Karpas-422 (cell line): ENCODE data around the gene DCANP1. TPM values are rescaled to one million over a fixed set of nuclear protein-coding genes. Genes with fewer than 3 reads are reported as not detected.

Experiments
- DNase-seq: peaks from one replicate; pipeline ENCODE4 v3.0.0-alpha.2; 2015
- H2AFZ ChIP-seq: fragments of 200-600 bp; sonication (generic); 2 replicates; pipeline ENCODE4 v1.6.1; 2014; ENCODE audit warnings: antibody characterized with exemption, low read length, mixed read lengths
- H3K27ac ChIP-seq: fragments of 200-600 bp; sonication (generic); 2 replicates; pipeline ENCODE4 v1.5.1; 2014; ENCODE audit warnings: mild to moderate bottlenecking, low read length, moderate library complexity
- H3K27me3 ChIP-seq: fragments of 200-600 bp; sonication (generic); 2 replicates; pipeline ENCODE4 v1.6.1; 2014; ENCODE audit warnings: low read length, mixed read lengths
- H3K36me3 ChIP-seq: fragments of 200-600 bp; sonication (generic); 2 replicates; pipeline ENCODE4 v1.6.1; 2014; ENCODE audit warnings: low read length, mixed read lengths; ENCODE audit not compliant: insufficient read depth
- H3K4me1 ChIP-seq: fragments of 200-600 bp; sonication (generic); 2 replicates; pipeline ENCODE4 v1.6.1; 2014; ENCODE audit warnings: mild to moderate bottlenecking, low read length, mixed read lengths
- H3K4me2 ChIP-seq: fragments of 200-600 bp; sonication (generic); 2 replicates; pipeline ENCODE4 v1.6.1; 2014; ENCODE audit warnings: low read length, low read depth, mild to moderate bottlenecking; ENCODE audit not compliant: poor library complexity, severe bottlenecking
- H3K4me3 ChIP-seq: fragments of 200-600 bp; sonication (generic); 2 replicates; pipeline ENCODE4 v1.5.1; 2014; ENCODE audit warnings: mild to moderate bottlenecking, antibody characterized with exemption, low read length, mixed read lengths
- H3K79me2 ChIP-seq: fragments of 200-600 bp; sonication (generic); 2 replicates; pipeline ENCODE4 v1.6.1; 2014; ENCODE audit warnings: mild to moderate bottlenecking, low read length, mixed read lengths
- H3K9ac ChIP-seq: fragments of 200-600 bp; sonication (generic); 2 replicates; pipeline ENCODE4 v1.6.0; 2014; ENCODE audit warnings: low read length
- H3K9me2 ChIP-seq: fragments of 200-600 bp; sonication (generic), shearing (Covaris generic); replicated peaks from 2 replicates; pipeline ENCODE4 v1.6.0; 2014; ENCODE audit warnings: mild to moderate bottlenecking, low read length, moderate library complexity; ENCODE audit not compliant: insufficient read depth
- H3K9me3 ChIP-seq: fragments of 300-700, 200-600 bp; sonication (generic); 2 replicates; pipeline ENCODE4 v1.6.1; 2014; ENCODE audit warnings: low read length, mixed read lengths
- H4K20me1 ChIP-seq: fragments of 200-600 bp; sonication (generic); 2 replicates; pipeline ENCODE4 v1.6.1; 2014; ENCODE audit warnings: mild to moderate bottlenecking, antibody characterized with exemption, low read length, low read depth; ENCODE audit not compliant: insufficient read depth
- total RNA-seq: library from RNA; depleted of rRNA; stranded (reverse); fragments of >200 nt; shearing (Covaris generic); gene quantifications from 2 replicates; pipeline ENCODE4 v1.2.3, GENCODE V29; 2014; ENCODE audit warnings: low replicate concordance

The DCANP1 gene
- total RNA-seq, 1 experiment from 2014 or later = not detected

GRCh38 chr5:135490245-135491037 lies 43.3 kb upstream of the DCANP1 start:
- Histone ChIP-seq H3K4me2 (no peak overlapping the region), H4K20me1 (no peaks in the 10 kb centered on the region), H3K27me3 (no peaks in the 10 kb centered on the region)

GRCh38 chr5:135489466-135490244 lies 42.5 kb upstream of the DCANP1 start:
- H3K27ac ChIP-seq = no peak overlapping the region
- no peaks in the 10 kb centered on the region for H3K36me3 ChIP-seq
- DNase-seq = no peak
- no peak overlapping the region for H3K4me3 ChIP-seq
- no peaks in the 10 kb centered on the region for H3K9me2 ChIP-seq
- H3K9ac ChIP-seq = no peak overlapping the region
- H3K4me1 ChIP-seq = no peaks in the 10 kb centered on the region
- H3K27me3 ChIP-seq = no peaks in the 10 kb centered on the region
- H4K20me1 ChIP-seq = no peaks in the 10 kb centered on the region
- H3K79me2 ChIP-seq = no peaks in the 10 kb centered on the region
- no peak overlapping the region for H3K4me2 ChIP-seq
- H2AFZ ChIP-seq = no peak overlapping the region
- H3K9me3 ChIP-seq = no peaks in the 10 kb centered on the region

More at GRCh38 chr5:135490245-135491037, 43.3 kb upstream of the DCANP1 start:
- H3K9me3 ChIP-seq = no peaks in the 10 kb centered on the region
- H3K9me2 ChIP-seq = no peaks in the 10 kb centered on the region
- no peak overlapping the region for H3K9ac ChIP-seq
- H3K4me1 ChIP-seq = no peaks in the 10 kb centered on the region
- DNase-seq = no peak
- H3K27ac ChIP-seq = no peak overlapping the region
- H2AFZ ChIP-seq = no peak overlapping the region
- no peaks in the 10 kb centered on the region for H3K36me3 ChIP-seq
- H3K79me2 ChIP-seq = no peaks in the 10 kb centered on the region
- H3K4me3 ChIP-seq = no peak overlapping the region

DNA sequence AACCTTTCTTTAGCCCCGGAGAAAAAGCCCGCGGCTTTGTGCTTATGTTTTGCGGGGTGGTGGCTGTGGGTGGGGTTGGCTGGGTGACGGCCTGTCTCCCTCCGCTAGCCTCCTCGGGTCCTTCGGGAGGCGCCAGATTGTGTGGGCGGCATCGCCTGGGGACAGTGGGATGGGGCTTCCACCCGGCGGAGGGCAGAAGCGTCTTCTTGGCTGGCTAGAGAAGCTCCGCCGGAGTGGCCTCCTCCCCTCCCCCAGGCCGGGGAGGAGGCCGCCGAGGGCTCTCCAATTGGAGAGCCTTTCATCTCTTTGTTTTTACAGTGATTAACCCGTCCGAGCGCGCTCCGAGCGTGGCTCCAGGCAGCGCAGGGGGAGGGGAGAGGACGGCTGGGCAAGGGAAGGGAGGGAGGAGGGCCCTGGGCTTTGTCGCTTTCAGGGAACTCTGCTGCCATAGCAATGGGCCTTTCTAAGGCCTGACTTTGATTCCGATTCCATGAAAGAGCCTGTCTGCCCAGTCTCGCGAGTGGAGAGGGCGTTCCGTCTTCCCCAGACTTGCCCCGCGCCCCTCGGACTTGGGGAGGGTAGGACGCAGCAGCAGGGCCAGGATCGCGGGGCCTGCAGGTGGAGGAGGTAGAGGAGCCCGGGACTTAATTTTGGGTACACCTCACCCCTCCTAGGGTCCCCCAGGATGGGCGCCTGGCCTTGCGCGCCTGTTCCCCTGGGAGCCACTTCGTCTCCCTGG lies 41.7 kb upstream of the DCANP1 start:
- no peak overlapping the region for H3K4me2 ChIP-seq
- H2AFZ ChIP-seq = no peak overlapping the region
- no peaks in the 10 kb centered on the region for H3K9me2 ChIP-seq
- H3K27me3 ChIP-seq = no peaks in the 10 kb centered on the region
- H4K20me1 ChIP-seq = no peaks in the 10 kb centered on the region
- H3K27ac ChIP-seq = no peak overlapping the region
- no peak overlapping the region for H3K9ac ChIP-seq
- no peak overlapping the region for H3K4me3 ChIP-seq
- no peaks in the 10 kb centered on the region for H3K9me3 ChIP-seq
- H3K79me2 ChIP-seq = no peaks in the 10 kb centered on the region
- H3K36me3 ChIP-seq = no peaks in the 10 kb centered on the region
- no peak for DNase-seq
- H3K4me1 ChIP-seq = no peaks in the 10 kb centered on the region

- H4K20me1 ChIP-seq = no peaks in the 10 kb centered on the region
- no peak overlapping the region for H3K4me3 ChIP-seq
- no peak for DNase-seq
- H3K9me3 ChIP-seq = no peaks in the 10 kb centered on the region
- H3K4me1 ChIP-seq = no peaks in the 10 kb centered on the region
- no peak overlapping the region for H3K4me2 ChIP-seq
- no peak overlapping the region for H3K27ac ChIP-seq
- H3K36me3 ChIP-seq = no peaks in the 10 kb centered on the region
- H3K9me2 ChIP-seq = no peaks in the 10 kb centered on the region
- no peak overlapping the region for H2AFZ ChIP-seq
- H3K27me3 ChIP-seq = no peaks in the 10 kb centered on the region
- no peak overlapping the region for H3K9ac ChIP-seq
- H3K79me2 ChIP-seq = no peaks in the 10 kb centered on the region
Observed at GRCh38 chr5:135487839-135488514, 40.8 kb upstream of the DCANP1 start.

DNA sequence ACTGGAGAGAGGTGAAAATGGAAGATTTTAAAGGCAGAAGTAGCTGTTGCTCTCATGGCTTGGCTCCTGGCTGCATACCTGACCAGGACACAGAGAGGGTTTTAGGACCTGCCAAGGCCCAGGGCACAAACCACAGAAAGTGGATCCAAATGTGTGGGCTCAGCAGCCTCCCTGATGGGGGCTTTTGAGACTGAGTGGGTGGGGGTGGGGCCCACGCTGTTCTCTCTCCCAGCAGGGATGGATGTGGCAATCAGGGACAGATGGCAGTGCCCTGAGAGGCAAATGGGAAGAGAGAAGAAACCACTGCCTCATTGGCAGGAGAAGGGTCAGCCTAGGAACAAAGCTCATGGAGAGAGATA lies 39.9 kb upstream of the DCANP1 start:
- DNase-seq = no peak
- no peaks in the 10 kb centered on the region for H4K20me1 ChIP-seq
- H3K4me1 ChIP-seq = no peaks in the 10 kb centered on the region
- H3K79me2 ChIP-seq = no peaks in the 10 kb centered on the region
- no peaks in the 10 kb centered on the region for H3K27me3 ChIP-seq
- H3K4me3 ChIP-seq = no peak overlapping the region
- H3K9me3 ChIP-seq = no peaks in the 10 kb centered on the region
- H3K36me3 ChIP-seq = no peaks in the 10 kb centered on the region
- H2AFZ ChIP-seq = no peak overlapping the region
- H3K27ac ChIP-seq = no peak overlapping the region
- no peak overlapping the region for H3K4me2 ChIP-seq
- H3K9ac ChIP-seq = no peak overlapping the region
- no peaks in the 10 kb centered on the region for H3K9me2 ChIP-seq

- H3K9ac ChIP-seq = no peak overlapping the region
- no peak overlapping the region for H2AFZ ChIP-seq
- no peak overlapping the region for H3K4me2 ChIP-seq
- no peaks in the 10 kb centered on the region for H3K4me1 ChIP-seq
- H3K27ac ChIP-seq = no peak overlapping the region
- no peaks in the 10 kb centered on the region for H3K79me2 ChIP-seq
- H3K36me3 ChIP-seq = no peaks in the 10 kb centered on the region
- H3K4me3 ChIP-seq = no peak overlapping the region
- H3K27me3 ChIP-seq = no peaks in the 10 kb centered on the region
- no peaks in the 10 kb centered on the region for H4K20me1 ChIP-seq
- DNase-seq = no peak
- H3K9me2 ChIP-seq = no peaks in the 10 kb centered on the region
- no peaks in the 10 kb centered on the region for H3K9me3 ChIP-seq
Observed at GRCh38 chr5:135486131-135487036, 39.2 kb upstream of the DCANP1 start.

DNA sequence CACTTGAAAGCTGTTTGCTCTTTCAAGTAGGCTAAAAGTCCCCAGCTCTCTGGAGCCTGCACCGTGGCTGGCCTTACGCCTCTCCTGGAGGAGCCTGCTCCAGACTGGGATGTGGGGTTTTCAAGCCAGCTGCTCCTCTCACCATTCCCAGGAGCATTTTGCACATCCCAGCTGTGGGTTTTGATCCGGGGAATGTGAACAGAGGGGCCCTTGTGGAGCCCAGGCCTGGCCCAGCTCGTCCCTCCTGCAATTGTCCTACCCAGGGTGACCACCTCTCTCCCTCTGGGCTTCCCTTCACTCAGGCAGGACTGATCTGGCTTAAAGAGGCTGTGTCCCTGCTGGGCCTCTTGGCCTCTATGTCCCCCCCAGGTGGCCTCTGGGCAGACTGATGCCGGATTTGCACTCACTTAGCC lies 37.5 kb upstream of the DCANP1 start:
- H3K9me2 ChIP-seq = no peaks in the 10 kb centered on the region
- no peak overlapping the region for H3K27ac ChIP-seq
- DNase-seq = no peak
- no peaks in the 10 kb centered on the region for H4K20me1 ChIP-seq
- no peaks in the 10 kb centered on the region for H3K4me1 ChIP-seq
- H3K36me3 ChIP-seq = no peaks in the 10 kb centered on the region
- no peak overlapping the region for H3K4me2 ChIP-seq
- no peaks in the 10 kb centered on the region for H3K79me2 ChIP-seq
- H3K9ac ChIP-seq = no peak overlapping the region
- H2AFZ ChIP-seq = no peak overlapping the region
- H3K27me3 ChIP-seq = no peaks in the 10 kb centered on the region
- H3K4me3 ChIP-seq = no peak overlapping the region
- no peaks in the 10 kb centered on the region for H3K9me3 ChIP-seq
